HCT116 (cell line): Measurements from ENCODE around the gene SAMD4B.

ENCODE experiments used
- ATF3 ChIP-seq: IDR thresholded peaks from 2 replicates; pipeline ENCODE4 v1.6.1; 2012
- CTCF ChIP-seq, 3 experiments: fragments of 200-600 bp in 1 of 3; sonication (generic) in 1 of 3; IDR thresholded peaks in 2 of 3; conservative IDR thresholded peaks in 1 of 3; 2 replicates each; pipeline ENCODE4 v1.5.1; 2012 to 2017; ENCODE audit warnings: low read depth in 2 of 3, low read length in 2 of 3, antibody characterized with exemption in 1 of 3, borderline replicate concordance in 1 of 3, control low read depth in 1 of 3, mild to moderate bottlenecking in 1 of 3, mixed read lengths in 1 of 3, mixed run types in 1 of 3, moderate library complexity in 1 of 3; ENCODE audit not compliant: insufficient read depth in 1 of 3
- EZH2 ChIP-seq: fragments of 200-600 bp; sonication (generic); IDR thresholded peaks from 2 replicates; pipeline ENCODE4 v1.6.1; 2017; ENCODE audit warnings: antibody characterized with exemption, mixed run types
- EZH2phosphoT487 ChIP-seq: fragments of 200-600 bp; IDR thresholded peaks from 2 replicates; pipeline ENCODE4 v1.6.1; 2018; ENCODE audit warnings: antibody characterized with exemption, borderline replicate concordance
- FOSL1 ChIP-seq: IDR thresholded peaks from 2 replicates; pipeline ENCODE4 v1.6.1; 2012; ENCODE audit warnings: low read depth
- JUND ChIP-seq: IDR thresholded peaks from 2 replicates; pipeline ENCODE4 v1.6.1; 2012
- MAX ChIP-seq: IDR thresholded peaks from 2 replicates; pipeline ENCODE4 v1.6.1; 2012
- POLR2A ChIP-seq: IDR thresholded peaks from 2 replicates; pipeline ENCODE4 v1.7.0; 2011; ENCODE audit warnings: borderline replicate concordance; ENCODE audit not compliant: insufficient read depth, insufficient read length; ENCODE audit errors: extremely low read depth
- POLR2AphosphoS5 ChIP-seq: IDR thresholded peaks from 2 replicates; pipeline ENCODE4 v1.6.1; 2011; ENCODE audit warnings: mild to moderate bottlenecking, low read depth, low read length, moderate library complexity
- RAD21 ChIP-seq: IDR thresholded peaks from 2 replicates; pipeline ENCODE4 v1.6.1; 2012; ENCODE audit warnings: low read depth, mild to moderate bottlenecking
- REST ChIP-seq: IDR thresholded peaks from 2 replicates; pipeline ENCODE4 v1.6.1; 2012; ENCODE audit warnings: low read depth
- SIN3A ChIP-seq: IDR thresholded peaks from 2 replicates; pipeline ENCODE4 v1.6.1; 2012; ENCODE audit warnings: low read depth
- SP1 ChIP-seq: IDR thresholded peaks from 2 replicates; pipeline ENCODE4 v1.6.1; 2012; ENCODE audit warnings: low read depth
- ZNF274 ChIP-seq: fragments of 200-500 bp; sonication (Bioruptor generic); IDR thresholded peaks from 2 replicates; pipeline ENCODE4 v1.6.1; 2014; ENCODE audit warnings: mild to moderate bottlenecking, low read depth, low read length, inconsistent platforms

GRCh38 chr19:39385629-39386411 lies 43.6 kb downstream of the SAMD4B start:
- TF ChIP-seq POLR2A: no peak
- TF ChIP-seq SIN3A: no peak
- no peak for TF ChIP-seq CTCF (IDR thresholded peaks at IDR 0.05 in 2 of 3, conservative IDR thresholded peaks at IDR 0.05 in 1 of 3; ENCODE audit: borderline replicate concordance in 1 of 3, insufficient read depth in 1 of 3, low read depth in 2 of 3, low read length in 2 of 3)
- no peak for TF ChIP-seq ZNF274
- TF ChIP-seq POLR2AphosphoS5: no peak; the same call in 1 of the 2 replicates
- TF ChIP-seq MAX: no peak
- TF ChIP-seq EZH2: no peak
- TF ChIP-seq EZH2phosphoT487: no peak
- no peak for TF ChIP-seq ATF3
- no peak for TF ChIP-seq REST
- TF ChIP-seq JUND: no peak
- TF ChIP-seq RAD21: no peak
- no peak for TF ChIP-seq SP1
- no peak for TF ChIP-seq FOSL1
